OCI-LY7 (cell line): ENCODE data around the gene TUBA1C. TPM values are rescaled to one million over a fixed set of nuclear protein-coding genes. Genes with fewer than 3 reads are reported as not detected.
"Not testable (repeated sequence)": the region's sequence is repeated elsewhere in the genome, so short reads cannot be mapped to it uniquely, and the experiment has no call there.

Experiments used
- BruUV-seq: library from RNA; stranded (reverse); fragments of 400-500 nt; replicated peaks from 2 replicates; lab custom pipeline; 2021; lab: Mats Ljungman, UMichigan
- CTCF ChIA-PET: fragments of 300-600 bp; sonication (Branson Sonifier 250); formaldehyde crosslinking; loops from one replicate; lab custom pipeline; 2022; ENCODE audit warnings: antibody characterized with exemption; ENCODE audit not compliant: unreplicated experiment; lab: Charles Lee
- POLR2A ChIA-PET: fragments of 300-600 bp; sonication (Branson Sonifier 250); formaldehyde crosslinking; loops from one replicate; lab custom pipeline; 2022; ENCODE audit warnings: antibody characterized with exemption; lab: Charles Lee
- DNase-seq: peaks from one replicate; pipeline ENCODE4 v3.0.0-alpha.2; 2015; ENCODE audit warnings: low spot score
- H2AFZ ChIP-seq: fragments of 200-600 bp; sonication (generic), shearing (Covaris generic); 2 replicates; pipeline ENCODE4 v1.6.1; 2014; ENCODE audit warnings: mild to moderate bottlenecking, antibody characterized with exemption, low read length, moderate library complexity
- H3K27ac ChIP-seq: fragments of 200-600 bp; sonication (generic); 2 replicates; pipeline ENCODE4 v1.5.1; 2014; ENCODE audit warnings: mixed run types, low read depth, mild to moderate bottlenecking, moderate library complexity, low read length, inconsistent platforms; ENCODE audit not compliant: poor library complexity, severe bottlenecking
- H3K36me3 ChIP-seq: fragments of 200-600 bp; sonication (generic); 2 replicates; pipeline ENCODE4 v1.6.1; 2014; ENCODE audit warnings: mild to moderate bottlenecking, antibody characterized with exemption, low read length, moderate library complexity, mixed read lengths; ENCODE audit not compliant: insufficient read depth
- H3K4me1 ChIP-seq: fragments of 200-600 bp; sonication (generic); 2 replicates; pipeline ENCODE4 v1.5.1; 2014; ENCODE audit warnings: mild to moderate bottlenecking, low read length; ENCODE audit not compliant: insufficient read depth, poor library complexity, severe bottlenecking
- H3K4me2 ChIP-seq: fragments of 200-600 bp; sonication (generic); 2 replicates; pipeline ENCODE4 v1.6.1; 2014; ENCODE audit warnings: mild to moderate bottlenecking, low read length
- H3K4me3 ChIP-seq: fragments of 200-600 bp; sonication (generic); 2 replicates; pipeline ENCODE4 v1.5.1; 2014; ENCODE audit warnings: mild to moderate bottlenecking, low read depth, low read length; ENCODE audit not compliant: poor library complexity, severe bottlenecking
- H3K79me2 ChIP-seq: fragments of 200-600 bp; sonication (generic); 2 replicates; pipeline ENCODE4 v1.6.1; 2016; ENCODE audit warnings: low read depth, mild to moderate bottlenecking, low read length, moderate library complexity, mixed read lengths; ENCODE audit not compliant: insufficient read depth
- H3K9me2 ChIP-seq: fragments of 200-600 bp; sonication (generic); 2 replicates; pipeline ENCODE4 v1.6.1; 2016; ENCODE audit warnings: mild to moderate bottlenecking, low read length, mixed read lengths; ENCODE audit not compliant: insufficient read depth
- H3K9me3 ChIP-seq: fragments of 200-600 bp; sonication (generic); 2 replicates; pipeline ENCODE4 v1.6.1; 2014; ENCODE audit warnings: mild to moderate bottlenecking, mixed run types, low read length, mixed read lengths
- H4K20me1 ChIP-seq: fragments of 200-600 bp; sonication (generic); 2 replicates; pipeline ENCODE4 v1.6.1; 2014; ENCODE audit warnings: mild to moderate bottlenecking, antibody characterized with exemption, low read length, moderate library complexity, mixed read lengths; ENCODE audit not compliant: insufficient read depth
- EZH2phosphoT487 ChIP-seq: fragments of 200-600 bp; sonication (generic); IDR thresholded peaks from 2 replicates; pipeline ENCODE4 v1.6.1; 2018; ENCODE audit warnings: low read depth, borderline replicate concordance, mild to moderate bottlenecking, mixed run types, antibody characterized with exemption, low read length, moderate library complexity, mixed read lengths
- intact Hi-C: fragments of 100-400 bp; cut with micrococcal nuclease; formaldehyde crosslinking; loops from one replicate; pipeline ENCODE4 v1.10.0; 2022; ENCODE audit not compliant: unreplicated experiment
- total RNA-seq, 2 experiments: library from RNA; depleted of rRNA in 1 of 2; stranded (reverse); fragments of >200 nt in 1 of 2; shearing (Covaris generic) in 1 of 2; gene quantifications; 2 replicates each; pipeline ENCODE4 v1.2.3, GENCODE V29; 2014 to 2022
- TF ChIP-seq, protein P1 (sequence below): fragments of 200-600 bp; sonication (generic); conservative IDR thresholded peaks from 2 replicates; pipeline ENCODE4 v1.5.1; 2014; ENCODE audit warnings: mild to moderate bottlenecking, antibody characterized with exemption, low read length, moderate library complexity, mixed read lengths

TUBA1C gene
- total RNA-seq, 2 experiments from 2014 or later, result 276 to 291 TPM

GRCh38 chr12:49282302-49282701, 17.4 kb downstream of the TUBA1C start:
- no peak for TF ChIP-seq EZH2phosphoT487
- TF ChIP-seq, protein P1, sequence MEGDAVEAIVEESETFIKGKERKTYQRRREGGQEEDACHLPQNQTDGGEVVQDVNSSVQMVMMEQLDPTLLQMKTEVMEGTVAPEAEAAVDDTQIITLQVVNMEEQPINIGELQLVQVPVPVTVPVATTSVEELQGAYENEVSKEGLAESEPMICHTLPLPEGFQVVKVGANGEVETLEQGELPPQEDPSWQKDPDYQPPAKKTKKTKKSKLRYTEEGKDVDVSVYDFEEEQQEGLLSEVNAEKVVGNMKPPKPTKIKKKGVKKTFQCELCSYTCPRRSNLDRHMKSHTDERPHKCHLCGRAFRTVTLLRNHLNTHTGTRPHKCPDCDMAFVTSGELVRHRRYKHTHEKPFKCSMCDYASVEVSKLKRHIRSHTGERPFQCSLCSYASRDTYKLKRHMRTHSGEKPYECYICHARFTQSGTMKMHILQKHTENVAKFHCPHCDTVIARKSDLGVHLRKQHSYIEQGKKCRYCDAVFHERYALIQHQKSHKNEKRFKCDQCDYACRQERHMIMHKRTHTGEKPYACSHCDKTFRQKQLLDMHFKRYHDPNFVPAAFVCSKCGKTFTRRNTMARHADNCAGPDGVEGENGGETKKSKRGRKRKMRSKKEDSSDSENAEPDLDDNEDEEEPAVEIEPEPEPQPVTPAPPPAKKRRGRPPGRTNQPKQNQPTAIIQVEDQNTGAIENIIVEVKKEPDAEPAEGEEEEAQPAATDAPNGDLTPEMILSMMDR, result no peak
- H3K9me3 ChIP-seq, result no peaks in the 10 kb centered on the region
- ChIA-PET CTCF (no interaction called here), POLR2A (interaction anchor here (0.5 to 0.9 kb wide), 3 partner anchors 135 to 228 kb away, joined by 3 read pairs; no protein-coding TSS in a partner anchor)
- no peak for DNase-seq
- no peaks in the 10 kb centered on the region for H3K36me3 ChIP-seq
- no peaks in the 10 kb centered on the region for H3K79me2 ChIP-seq
- no peak overlapping the region for H3K4me2 ChIP-seq
- H3K4me1 ChIP-seq, result no peaks in the 10 kb centered on the region
- no TSS peak for BruUV-seq
- intact Hi-C loops, result no loop called here
- H3K9me2 ChIP-seq, result no peaks in the 10 kb centered on the region
- H3K4me3 ChIP-seq, result no peak overlapping the region
- no peak overlapping the region for H3K27ac ChIP-seq
- no peak overlapping the region for H2AFZ ChIP-seq
- H4K20me1 ChIP-seq, result no peaks in the 10 kb centered on the region

DNA sequence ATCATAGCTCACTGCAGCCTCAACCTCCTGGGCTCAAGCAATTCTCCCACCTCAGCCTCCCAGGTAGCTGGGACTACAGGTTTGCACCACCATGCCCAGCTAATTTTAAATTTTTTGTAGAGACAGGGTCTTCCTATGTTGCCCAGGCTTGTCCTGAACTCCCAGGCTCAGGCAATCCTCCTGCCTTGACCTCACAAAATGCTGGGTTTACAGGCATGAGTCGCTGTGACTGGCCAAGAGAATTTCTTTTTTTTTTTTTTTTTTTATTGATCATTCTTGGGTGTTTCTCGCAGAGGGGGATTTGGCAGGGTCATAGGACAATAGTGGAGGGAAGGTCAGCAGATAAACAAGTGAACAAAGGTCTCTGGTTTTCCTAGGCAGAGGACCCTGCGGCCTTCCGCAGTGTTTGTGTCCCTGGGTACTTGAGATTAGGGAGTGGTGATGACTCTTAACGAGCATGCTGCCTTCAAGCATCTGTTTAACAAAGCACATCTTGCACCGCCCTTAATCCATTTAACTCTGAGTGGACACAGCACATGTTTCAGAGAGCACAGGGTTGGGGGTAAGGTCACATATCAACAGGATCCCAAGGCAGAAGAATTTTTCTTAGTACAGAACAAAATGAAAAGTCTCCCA, 18.0 kb downstream of the TUBA1C start:
- H3K4me3 ChIP-seq, H3K9me3 ChIP-seq, BruUV-seq, DNase-seq, intact Hi-C loops, H3K4me2 ChIP-seq, H3K36me3 ChIP-seq, H3K79me2 ChIP-seq, H3K4me1 ChIP-seq, H3K27ac ChIP-seq, H4K20me1 ChIP-seq, H2AFZ ChIP-seq, CTCF ChIA-PET, H3K9me2 ChIP-seq: not testable (repeated sequence)
- POLR2A ChIA-PET, result interaction anchor here (0.5 to 0.9 kb wide), 2 partner anchors 135 to 228 kb away, joined by 3 read pairs; no protein-coding TSS in a partner anchor

GRCh38 chr12:49283541-49284429, 18.9 kb downstream of the TUBA1C start:
- Histone ChIP-seq H3K4me2 (no peak overlapping the region), H3K9me2 (no peaks in the 10 kb centered on the region), H3K27ac (no peak overlapping the region), H4K20me1 (no peaks in the 10 kb centered on the region), H3K4me3 (no peak overlapping the region), H3K4me1 (no peaks in the 10 kb centered on the region), H3K36me3 (no peaks in the 10 kb centered on the region), H3K9me3 (no peaks in the 10 kb centered on the region), H3K79me2 (no peaks in the 10 kb centered on the region), H2AFZ (no peak overlapping the region)
- intact Hi-C loops, result no loop called here
- TF ChIP-seq, protein P1, result peak; percentile 44; the same call in 1 of the 2 replicates
- no peak for TF ChIP-seq EZH2phosphoT487
- ChIA-PET POLR2A (no interaction called here), CTCF (no interaction called here)
- BruUV-seq, result no TSS peak
- DNase-seq, result no peak
